Lower lobe of right lung (tissue), 2 donors: ENCODE results near the gene BUD13. TPM values are rescaled to one million over a fixed set of nuclear protein-coding genes. Genes with fewer than 3 reads are reported as not detected.

Source experiments
- ATAC-seq, 2 donors: fragments of 200-7000 bp; cut with Tn5 transposase; one replicate each; pipeline ENCODE4 v1.9.1; 2020 to 2022; ENCODE audit warnings: mild to moderate bottlenecking in 2 of 2, moderate library complexity in 2 of 2
- DNase-seq: peaks from one replicate; pipeline ENCODE4 v3.0.0-alpha.2; 2020
- H3K27ac ChIP-seq: fragments of 200-600 bp; one replicate; pipeline ENCODE4 v1.8.0; 2022
- H3K27me3 ChIP-seq: fragments of 200-600 bp; one replicate; pipeline ENCODE4 v1.8.0; 2022; ENCODE audit warnings: low read depth
- H3K36me3 ChIP-seq: fragments of 200-600 bp; one replicate; pipeline ENCODE4 v1.8.0; 2022; ENCODE audit warnings: mild to moderate bottlenecking
- H3K4me1 ChIP-seq: fragments of 200-600 bp; one replicate; pipeline ENCODE4 v1.8.0; 2022
- H3K4me3 ChIP-seq: fragments of 200-600 bp; one replicate; pipeline ENCODE4 v1.8.0; 2022; ENCODE audit warnings: mild to moderate bottlenecking
- H3K9me3 ChIP-seq: fragments of 200-600 bp; one replicate; pipeline ENCODE4 v1.8.0; 2022
- CTCF ChIP-seq: fragments of 200-600 bp; IDR thresholded peaks from one replicate; pipeline ENCODE4 v1.8.0; 2022; ENCODE audit warnings: antibody characterized with exemption, mild to moderate bottlenecking
- intact Hi-C: fragments of 100-400 bp; cut with DNase I; formaldehyde crosslinking; loops from one replicate; pipeline ENCODE4 v1.11.0; 2022
- long read RNA-seq: library from polyadenylated mRNA; unstranded; transcript quantifications from one replicate; pipeline ENCODE4 v2.0.0, GENCODE V29; 2021
- total RNA-seq: library from RNA; stranded (reverse); fragmentation: NEBNext Ultra II Directional; extraction: Animal tissue kit (Norgen Biotek cat#: 25700); gene quantifications from one replicate; pipeline ENCODE4 v1.2.1, GENCODE V29; 2021
- donor health status: DM: no; HTN: yes; CAD: no; lungs with severe emphysema.

The BUD13 gene
- 15.8 TPM for total RNA-seq
- long read RNA-seq, transcript BUD13-201 (10 exons, 2,196 nt): major isoform, 10 of 25 reads
- long read RNA-seq, partial matches to known transcripts: 14 of 25 reads
- long read RNA-seq, other reads (novel, unspliced or antisense): 1 of 25 reads

GRCh38 chr11:116772443-116773202 lies at the start of gene BUD13:
TSS of gene BUD13 (minus strand) at chr11:116772987. CDS start at chr11:116772964, 23 bp downstream.
- H3K9me3 ChIP-seq: no peaks in the 10 kb centered on the region
- peak within 1 kb of the TSS; percentile 76 for H3K4me3 ChIP-seq
- peak; percentile 94 for DNase-seq
- intact Hi-C loops: no loop called here
- no peak for TF ChIP-seq CTCF
- H3K4me1 ChIP-seq: peaks cover 24% of the 10 kb centered on the region
- peak within 1 kb of the TSS; percentile 93 for H3K27ac ChIP-seq
- H3K36me3 ChIP-seq: peaks cover 41% of the 10 kb centered on the region
- ATAC-seq: peak; percentile 97
- H3K27me3 ChIP-seq: no peaks in the 10 kb centered on the region

- no peak for TF ChIP-seq CTCF
- DNase-seq (no peak), ATAC-seq (no peak)
- Histone ChIP-seq H3K27ac (no peak overlapping the region), H3K4me3 (no peak overlapping the region), H3K36me3 (no peaks in the 10 kb centered on the region), H3K9me3 (no peaks in the 10 kb centered on the region), H3K4me1 (no peaks in the 10 kb centered on the region), H3K27me3 (no peaks in the 10 kb centered on the region)
- intact Hi-C loops: no loop called here
Measured at GRCh38 chr11:116822575-116822974, 49.8 kb upstream of the BUD13 start.

- no peak overlapping the region for H3K27ac ChIP-seq
- DNase-seq (no peak), ATAC-seq (peak in 1 of 2 donors; percentile 30)
- no peak for TF ChIP-seq CTCF
- H3K36me3 ChIP-seq: no peaks in the 10 kb centered on the region
- H3K4me3 ChIP-seq: no peak overlapping the region
- no peaks in the 10 kb centered on the region for H3K4me1 ChIP-seq
- intact Hi-C loops: no loop called here
- H3K27me3 ChIP-seq: no peaks in the 10 kb centered on the region
- H3K9me3 ChIP-seq: no peaks in the 10 kb centered on the region
Measured at GRCh38 chr11:116821050-116821918, 48.5 kb upstream of the BUD13 start.

- no peaks in the 10 kb centered on the region for H3K36me3 ChIP-seq
- H3K27me3 ChIP-seq: no peaks in the 10 kb centered on the region
- ATAC-seq: no peak
- no peak overlapping the region for H3K27ac ChIP-seq
- DNase-seq: no peak
- no peak for TF ChIP-seq CTCF
- H3K4me1 ChIP-seq: no peaks in the 10 kb centered on the region
- intact Hi-C loops: no loop called here
- no peaks in the 10 kb centered on the region for H3K9me3 ChIP-seq
- no peak overlapping the region for H3K4me3 ChIP-seq
Measured at GRCh38 chr11:116819049-116819448, 46.3 kb upstream of the BUD13 start.

GRCh38 chr11:116814502-116814901 lies 41.7 kb upstream of the BUD13 start:
- Histone ChIP-seq H3K36me3 (no peaks in the 10 kb centered on the region), H3K4me3 (no peak overlapping the region), H3K27ac (no peak overlapping the region), H3K4me1 (no peaks in the 10 kb centered on the region), H3K9me3 (no peaks in the 10 kb centered on the region), H3K27me3 (no peaks in the 10 kb centered on the region)
- no peak for TF ChIP-seq CTCF
- intact Hi-C loops: no loop called here
- ATAC-seq (no peak), DNase-seq (no peak)
